Pancreas (tissue), 10 donors: ENCODE data around the gene TNIP3. TPM values are rescaled to one million over a fixed set of nuclear protein-coding genes. Genes with fewer than 3 reads are reported as not detected.

Experiments
- ATAC-seq, 4 donors: fragments of 200-7000 bp; cut with Tn5 transposase; one replicate each; pipeline versions ENCODE4 v1.8.0 to v1.9.1; 2020; ENCODE audit warnings: mild to moderate bottlenecking in 4 of 4, moderate library complexity in 4 of 4
- DNase-seq, 6 donors: peaks; one replicate each; pipeline ENCODE4 v3.0.0-alpha.2; 2020
- FAIRE-seq: peaks from 2 replicates; lab custom pipeline; 2012; peaks lifted over from hg19 to GRCh38; lab: Jason Lieb, UNC
- H3K27ac ChIP-seq, 4 donors: fragments of 200-600 bp; sonication (generic); 1 replicate in 3 of 4; 2 replicates in 1 of 4; pipeline versions ENCODE4 v1.5.0 to v1.8.0; 2020
- H3K27me3 ChIP-seq, 4 donors: fragments of 200-600 bp; one replicate each; pipeline ENCODE4 v1.8.0; 2021
- H3K36me3 ChIP-seq, 3 donors: fragments of 200-600 bp; sonication (generic) in 1 of 3; one replicate each; pipeline versions ENCODE4 v1.5.0 to v1.8.0; 2020 to 2021
- H3K4me1 ChIP-seq, 3 donors: fragments of 200-600 bp; one replicate each; pipeline ENCODE4 v1.8.0; 2021
- H3K4me3 ChIP-seq, 4 donors: fragments of 200-600 bp; sonication (generic) in 2 of 4; one replicate each; pipeline versions ENCODE4 v1.5.0 to v1.8.0; 2020 to 2021
- H3K9me3 ChIP-seq, 4 donors: fragments of 200-600 bp; one replicate each; pipeline ENCODE4 v1.8.0; 2021
- CTCF ChIP-seq, 4 donors: fragments of 200-600 bp; sonication (generic) in 3 of 4; IDR thresholded peaks; one replicate each; pipeline versions ENCODE4 v1.5.0 to v1.8.0; 2021; ENCODE audit warnings: antibody characterized with exemption in 4 of 4
- whole genome bisulfite sequencing, 2 donors: extraction: QIAGEN DNeasy Blood & Tissue Kit; methylation state at CpG; one replicate each; pipeline ENCODE4 v1.1.7; 2013; 5-methylcytosine and 5-hydroxymethylcytosine counted together
- intact Hi-C, 3 donors: fragments of 100-400 bp; cut with DNase I; formaldehyde crosslinking; loops; one replicate each; pipeline versions ENCODE4 v1.11.1 to v1.14.2; 2022
- polyA plus RNA-seq, 2 donors: library from polyadenylated mRNA; stranded (reverse); fragments of 200-250 nt; gene quantifications; one replicate each; pipeline ENCODE4 v1.2.3, GENCODE V29; 2013
- total RNA-seq, 6 donors: library from RNA; stranded (reverse); fragmentation: NEBNext Ultra II Directional in 4 of 6; extraction: Animal tissue kit (Norgen Biotek cat#: 25700) in 4 of 6; gene quantifications; one replicate each; pipeline versions ENCODE4 v1.2.1 to v1.2.4, GENCODE V29; 2021 to 2023
- donor health status: healthy with polysubstance abuse.
- donor health status: DM: no; HTN: no; CAD: no; lungs with moderate emphysema.
- donor health status: DM: no; HTN: no; CAD: no.
- donor health status: control.
- donor health status: control.
- donor health status: Bipolar disorder and iron deficiency.
- donor health status: DM: yes; HTN: yes; CAD: no.
- donor health status: DM: no; HTN: no; CAD: no.
- donor health status: DM: no; HTN: no; CAD: no.
- donor health status: DM: yes; HTN: yes; CAD: no.

The TNIP3 gene
- total and polyA plus RNA-seq, 8 donors = 0.31 TPM; not detected in 7

GRCh38 chr4:121189326-121190215 is 25.4 kb upstream of the TNIP3 start:
- H3K9me3 ChIP-seq = no peaks in the 10 kb centered on the region
- peaks cover 0 to 3% (median 0%) of the 10 kb centered on the region in 3 donors for H3K4me1 ChIP-seq
- FAIRE-seq = no peak
- intact Hi-C loops = loop anchor here in 1 of 3 donors (10.0 kb wide), 1 partner anchor 65 kb away; no protein-coding TSS in a partner anchor
- peaks cover 0 to 8% (median 2%) of the 10 kb centered on the region in 4 donors for H3K27me3 ChIP-seq
- no peak for TF ChIP-seq CTCF (IDR thresholded peaks at IDR 0.05)
- peak in 1 of 4 donors; percentile 35 for ATAC-seq
- no peak overlapping the region for H3K4me3 ChIP-seq
- WGBS, 2 donors = 30 to 39% methylated on average over 3 of the region's 3 CpGs
- no peak for DNase-seq
- H3K27ac ChIP-seq = no peak overlapping the region
- H3K36me3 ChIP-seq = no peaks in the 10 kb centered on the region

GRCh38 chr4:121187206-121187605 is 23.1 kb upstream of the TNIP3 start:
- Histone ChIP-seq H3K4me3 (no peak overlapping the region), H3K4me1 (peaks cover 0 to 2% (median 0%) of the 10 kb centered on the region in 3 donors), H3K27me3 (peaks cover 0 to 4% (median 0%) of the 10 kb centered on the region in 4 donors), H3K9me3 (no peaks in the 10 kb centered on the region), H3K27ac (no peak overlapping the region), H3K36me3 (no peaks in the 10 kb centered on the region)
- no peak for DNase-seq
- no peak for TF ChIP-seq CTCF (IDR thresholded peaks at IDR 0.05)
- WGBS, 2 donors = 66 to 73% methylated on average over 1 of the region's 1 CpG
- FAIRE-seq = no peak
- intact Hi-C loops = no loop called here
- ATAC-seq = no peak

- no peak overlapping the region for H3K4me3 ChIP-seq
- ATAC-seq (no peak), DNase-seq (no peak), FAIRE-seq (no peak)
- H3K36me3 ChIP-seq = no peaks in the 10 kb centered on the region
- no peaks in the 10 kb centered on the region for H3K27me3 ChIP-seq
- H3K4me1 ChIP-seq = no peaks in the 10 kb centered on the region
- no peak for TF ChIP-seq CTCF (IDR thresholded peaks at IDR 0.05)
- WGBS, 2 donors = 82 to 87% methylated on average over 10 of the region's 10 CpGs
- H3K27ac ChIP-seq = no peak overlapping the region
- intact Hi-C loops = no loop called here
- no peaks in the 10 kb centered on the region for H3K9me3 ChIP-seq
Observed at GRCh38 chr4:121185960-121186359, 21.8 kb upstream of the TNIP3 start.

- Histone ChIP-seq H3K9me3 (no peaks in the 10 kb centered on the region), H3K27me3 (no peaks in the 10 kb centered on the region), H3K4me3 (no peak overlapping the region), H3K36me3 (no peaks in the 10 kb centered on the region), H3K4me1 (no peaks in the 10 kb centered on the region), H3K27ac (no peak overlapping the region)
- DNase-seq = no peak
- no peak for FAIRE-seq
- no peak for ATAC-seq
- intact Hi-C loops = no loop called here
- no peak for TF ChIP-seq CTCF (IDR thresholded peaks at IDR 0.05)
- WGBS, 2 donors = 83 to 93% methylated on average over 1 of the region's 1 CpG
Observed at GRCh38 chr4:121183989-121184388, 19.9 kb upstream of the TNIP3 start.

GRCh38 chr4:121183361-121183760 is 19.2 kb upstream of the TNIP3 start:
- Histone ChIP-seq H3K27ac (no peak overlapping the region), H3K9me3 (no peaks in the 10 kb centered on the region), H3K36me3 (no peaks in the 10 kb centered on the region), H3K4me3 (no peak overlapping the region), H3K4me1 (no peaks in the 10 kb centered on the region), H3K27me3 (no peaks in the 10 kb centered on the region)
- ATAC-seq (no peak), DNase-seq (no peak), FAIRE-seq (no peak)
- intact Hi-C loops = no loop called here
- 79 to 92% methylated on average over 3 of the region's 3 CpGs for WGBS, 2 donors
- no peak for TF ChIP-seq CTCF (IDR thresholded peaks at IDR 0.05)
